Muscle layer of duodenum (tissue), 2 donors: Measurements from ENCODE around the gene SPATA9.

Source experiments
- H3K27ac ChIP-seq: one replicate; pipeline ENCODE4 v1.7.0; 2013; ENCODE audit warnings: mild to moderate bottlenecking, low read length
- H3K27me3 ChIP-seq: one replicate; pipeline ENCODE4 v1.7.0; 2013; ENCODE audit warnings: low read depth, mild to moderate bottlenecking, control low read depth, low read length
- H3K36me3 ChIP-seq, 2 donors: one replicate each; pipeline ENCODE4 v1.7.0; 2013; ENCODE audit warnings: low read length in 2 of 2, control low read depth in 1 of 2, mild to moderate bottlenecking in 1 of 2; ENCODE audit not compliant: insufficient read depth in 2 of 2, control insufficient read depth in 1 of 2
- H3K4me1 ChIP-seq, 2 donors: one replicate each; pipeline ENCODE4 v1.7.0; 2013; ENCODE audit warnings: low read length in 2 of 2, mild to moderate bottlenecking in 2 of 2, control low read depth in 1 of 2, moderate library complexity in 1 of 2; ENCODE audit not compliant: insufficient read depth in 2 of 2, control insufficient read depth in 1 of 2
- H3K4me3 ChIP-seq, 2 donors: one replicate each; pipeline ENCODE4 v1.7.0; 2013; ENCODE audit warnings: low read length in 2 of 2, low read depth in 1 of 2, mild to moderate bottlenecking in 1 of 2
- H3K9me3 ChIP-seq, 2 donors: one replicate each; pipeline ENCODE4 v1.7.0; 2013; ENCODE audit warnings: low read length in 2 of 2, control low read depth in 1 of 2, mild to moderate bottlenecking in 1 of 2; ENCODE audit not compliant: control insufficient read depth in 1 of 2
- donor health status: healthy.

SPATA9 gene

GRCh38 chr5:95725937-95726810, 43.4 kb upstream of the SPATA9 start:
- Histone ChIP-seq H3K27ac (no peak overlapping the region), H3K4me1 (peaks cover 3 to 16% of the 10 kb centered on the region in 2 donors), H3K27me3 (no peaks in the 10 kb centered on the region), H3K36me3 (no peaks in the 10 kb centered on the region), H3K9me3 (no peaks in the 10 kb centered on the region), H3K4me3 (no peak overlapping the region)

DNA sequence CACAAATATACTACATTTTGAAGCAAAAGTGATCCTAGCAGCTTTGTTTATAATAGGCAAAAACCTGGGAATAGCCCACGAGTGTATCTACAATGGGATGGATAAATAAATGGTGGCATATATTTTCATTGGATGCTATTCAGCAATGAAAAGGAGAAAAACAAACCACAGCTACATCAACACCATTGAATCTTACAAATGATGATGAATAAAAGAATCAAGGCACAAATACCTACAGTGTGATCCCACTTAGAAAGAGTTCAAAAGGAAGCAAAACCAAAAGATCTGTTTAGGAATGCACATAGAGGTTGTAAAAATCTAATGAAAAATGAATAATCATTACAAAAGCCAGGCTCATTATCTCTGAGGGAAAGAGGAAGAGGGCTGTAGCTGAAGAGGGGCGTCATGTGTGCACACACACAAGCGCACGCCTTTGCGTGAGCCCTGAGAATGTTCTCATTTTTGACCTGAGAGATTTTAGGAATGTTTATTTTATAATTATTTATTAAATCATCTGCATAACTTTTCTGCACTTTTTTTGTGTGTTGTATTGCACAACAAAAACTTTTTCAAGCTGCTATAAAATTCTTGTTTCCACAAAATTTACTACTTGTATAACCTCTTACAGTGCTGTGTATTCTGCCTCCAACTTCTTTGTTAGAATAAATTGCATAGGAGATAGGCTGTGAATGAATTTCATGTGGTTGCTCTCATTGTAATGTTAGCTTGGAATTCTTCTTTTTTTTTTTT, 42.5 kb upstream of the SPATA9 start:
- Histone ChIP-seq H3K4me3 (no peak overlapping the region), H3K9me3 (no peaks in the 10 kb centered on the region), H3K27ac (no peak overlapping the region), H3K36me3 (no peaks in the 10 kb centered on the region), H3K27me3 (no peaks in the 10 kb centered on the region), H3K4me1 (peaks cover 3 to 16% of the 10 kb centered on the region in 2 donors)

DNA sequence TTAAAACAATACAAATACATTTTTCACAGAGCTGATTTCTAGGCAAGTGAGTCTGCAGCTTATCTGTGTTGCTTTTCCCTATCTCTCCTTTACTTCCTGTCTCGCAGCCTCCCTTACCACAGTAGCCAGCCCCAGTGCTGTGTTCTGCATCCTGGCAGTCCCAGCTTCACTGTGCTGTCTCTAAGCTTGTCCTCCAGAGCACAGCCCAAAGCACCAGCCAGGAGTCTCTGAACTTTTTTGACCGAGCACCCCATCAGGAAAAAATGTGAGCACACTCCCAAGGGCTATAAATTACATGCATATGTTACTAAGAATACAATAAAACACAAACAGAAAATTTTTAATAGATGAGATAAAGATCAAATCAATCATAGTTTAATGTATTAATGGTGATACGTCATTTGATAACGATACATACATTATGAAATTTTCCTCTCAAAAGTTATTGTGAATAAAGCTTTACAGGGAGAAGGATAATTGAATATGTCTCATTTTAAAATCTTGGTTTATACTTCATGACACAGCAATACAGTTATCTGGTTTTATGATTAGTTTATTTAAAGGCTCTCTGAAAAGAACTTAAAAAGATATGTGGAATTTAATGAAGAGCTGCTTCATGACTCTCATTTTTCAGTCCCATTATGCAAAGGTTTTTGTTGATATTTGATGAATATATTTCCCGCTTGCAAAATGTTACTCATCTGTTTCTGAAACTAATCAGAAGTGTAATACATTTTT, 41.0 kb upstream of the SPATA9 start:
- H3K4me1 ChIP-seq = peaks cover 3 to 10% of the 10 kb centered on the region in 2 donors

GRCh38 chr5:95721582-95722295, 38.9 kb upstream of the SPATA9 start:
- Histone ChIP-seq H3K4me1 (peaks cover 0 to 10% of the 10 kb centered on the region in 2 donors), H3K4me3 (no peak overlapping the region), H3K27ac (no peak overlapping the region), H3K9me3 (no peaks in the 10 kb centered on the region), H3K27me3 (no peaks in the 10 kb centered on the region), H3K36me3 (no peaks in the 10 kb centered on the region)

More for the DNA sequence above, 41.0 kb upstream of the SPATA9 start:
- Histone ChIP-seq H3K9me3 (no peaks in the 10 kb centered on the region), H3K36me3 (no peaks in the 10 kb centered on the region), H3K27me3 (no peaks in the 10 kb centered on the region), H3K4me3 (no peak overlapping the region), H3K27ac (no peak overlapping the region)

GRCh38 chr5:95720094-95720786, 37.4 kb upstream of the SPATA9 start:
- H3K4me3 ChIP-seq = no peak overlapping the region
- H3K27me3 ChIP-seq = no peaks in the 10 kb centered on the region
- H3K9me3 ChIP-seq = no peaks in the 10 kb centered on the region
- no peaks in the 10 kb centered on the region for H3K36me3 ChIP-seq
- peaks cover 0 to 10% of the 10 kb centered on the region in 2 donors for H3K4me1 ChIP-seq
- no peak overlapping the region for H3K27ac ChIP-seq

- no peak overlapping the region for H3K4me3 ChIP-seq
- no peaks in the 10 kb centered on the region for H3K36me3 ChIP-seq
- no peaks in the 10 kb centered on the region for H3K9me3 ChIP-seq
- peaks cover 0 to 10% of the 10 kb centered on the region in 2 donors for H3K4me1 ChIP-seq
- H3K27ac ChIP-seq = no peak overlapping the region
- no peaks in the 10 kb centered on the region for H3K27me3 ChIP-seq
Measured at GRCh38 chr5:95718738-95719137, 35.9 kb upstream of the SPATA9 start.

DNA sequence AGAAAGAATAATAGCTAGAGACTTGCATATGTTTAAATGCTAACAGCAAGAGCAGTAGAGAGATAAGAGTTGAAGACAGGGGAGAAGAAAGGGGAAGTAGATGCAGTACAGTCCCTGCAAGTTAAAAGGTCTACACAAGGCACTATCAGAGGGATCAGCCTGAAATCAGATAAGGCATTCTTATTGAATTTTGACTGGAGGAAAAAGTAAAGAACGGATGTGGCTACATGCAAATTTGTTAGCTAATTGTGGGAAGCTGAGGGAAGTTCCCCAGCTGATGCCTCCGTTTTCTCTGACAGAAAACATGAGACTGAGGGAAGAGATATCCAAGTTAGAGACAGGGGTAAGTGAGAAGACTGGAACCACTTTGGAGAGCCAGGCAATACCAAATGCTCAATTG, 35.4 kb upstream of the SPATA9 start:
- Histone ChIP-seq H3K9me3 (no peaks in the 10 kb centered on the region), H3K27ac (no peak overlapping the region), H3K27me3 (no peaks in the 10 kb centered on the region), H3K36me3 (no peaks in the 10 kb centered on the region), H3K4me3 (no peak overlapping the region), H3K4me1 (peaks cover 0 to 6% of the 10 kb centered on the region in 2 donors)

DNA sequence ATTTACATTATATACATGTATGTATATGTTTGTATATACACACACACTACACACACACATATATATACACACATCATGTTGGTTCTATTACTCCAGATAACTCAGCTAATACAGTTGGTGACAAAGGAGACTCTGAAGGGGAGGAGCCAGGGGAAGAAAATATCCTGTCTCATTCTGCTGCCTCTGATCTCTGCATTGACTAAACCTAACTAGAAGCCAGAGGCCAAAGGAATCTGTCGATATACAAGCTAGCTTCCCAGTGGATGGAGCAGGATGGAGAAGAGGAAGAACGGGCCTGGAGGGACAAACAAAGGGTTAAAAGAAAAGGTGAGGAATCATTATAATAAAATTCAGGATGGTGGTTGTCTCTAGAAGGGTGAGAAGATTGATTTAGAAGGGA, 34.6 kb upstream of the SPATA9 start:
- Histone ChIP-seq H3K36me3 (no peaks in the 10 kb centered on the region), H3K27me3 (no peaks in the 10 kb centered on the region)

GRCh38 chr5:95715799-95716461, 33.1 kb upstream of the SPATA9 start:
- no peaks in the 10 kb centered on the region for H3K9me3 ChIP-seq

More for the DNA sequence above, 34.6 kb upstream of the SPATA9 start:
- Histone ChIP-seq H3K4me3 (no peak overlapping the region), H3K27ac (no peak overlapping the region), H3K4me1 (peaks cover 0 to 6% of the 10 kb centered on the region in 2 donors), H3K9me3 (no peaks in the 10 kb centered on the region)

More at GRCh38 chr5:95715799-95716461, 33.1 kb upstream of the SPATA9 start:
- Histone ChIP-seq H3K4me3 (no peak overlapping the region), H3K4me1 (no peaks in the 10 kb centered on the region), H3K36me3 (no peaks in the 10 kb centered on the region), H3K27me3 (no peaks in the 10 kb centered on the region), H3K27ac (no peak overlapping the region)
